Cerebellar nuclear complex (tissue), 1 donor: ENCODE results near the gene SNX33.

Experiments
- DNase-seq, 2 experiments: peaks; one replicate each; lab custom pipeline; 2025; lab: John Stamatoyannopoulos, UW

SNX33 gene

GRCh38 chr15:75641179-75641503, 6.6 kb upstream of the SNX33 start:
- DNase-seq: no peak

GRCh38 chr15:75641603-75642002, 6.1 kb upstream of the SNX33 start:
- no peak for DNase-seq

GRCh38 chr15:75644376-75644775, 3.3 kb upstream of the SNX33 start:
- no peak for DNase-seq

GRCh38 chr15:75646112-75646943, 1.4 kb upstream of the SNX33 start:
- no peak for DNase-seq

GRCh38 chr15:75646944-75647364, 758 bp upstream of the SNX33 start:
- DNase-seq: no peak

- no peak for DNase-seq
Measured at GRCh38 chr15:75648156-75649000, 666 bp downstream of the SNX33 start.

- no peak for DNase-seq
Measured at GRCh38 chr15:75649045-75649761, 1.5 kb downstream of the SNX33 start.

- no peak for DNase-seq
Measured at GRCh38 chr15:75649848-75650247, 2.1 kb downstream of the SNX33 start.

- no peak for DNase-seq
Measured at GRCh38 chr15:75650908-75651809, 3.4 kb downstream of the SNX33 start.

GRCh38 chr15:75651810-75652543, 4.3 kb downstream of the SNX33 start:
- DNase-seq: no peak

- DNase-seq: no peak
Measured at GRCh38 chr15:75653347-75653913, 5.7 kb downstream of the SNX33 start.

GRCh38 chr15:75654201-75654907, 6.6 kb downstream of the SNX33 start:
- no peak for DNase-seq

GRCh38 chr15:75655931-75656330, 8.2 kb downstream of the SNX33 start:
- no peak for DNase-seq

GRCh38 chr15:75656331-75656730, 8.6 kb downstream of the SNX33 start:
- DNase-seq: no peak

GRCh38 chr15:75656813-75657212, 9.1 kb downstream of the SNX33 start:
- DNase-seq: no peak

- no peak for DNase-seq
Measured at GRCh38 chr15:75659141-75659771, 11.5 kb downstream of the SNX33 start.

GRCh38 chr15:75659928-75660645, 12.4 kb downstream of the SNX33 start:
- DNase-seq: no peak

- DNase-seq: no peak
Measured at GRCh38 chr15:75661100-75661755, 13.5 kb downstream of the SNX33 start.
